ENCODE measurements around the gene LIPH. TPM values are rescaled to one million over a fixed set of nuclear protein-coding genes. Genes with fewer than 3 reads are reported as not detected.

Gene LIPH
- total RNA-seq, 1 donor from 2014 or later, result not detected

- no peaks in the 10 kb centered on the region for H3K4me1 Mint-ChIP-seq
- no peak for TF ChIP-seq EZH2phosphoT487 (IDR thresholded peaks at IDR 0.05)
- no peak for TF ChIP-seq EZH2 (IDR thresholded peaks at IDR 0.05)
- no peak for TF ChIP-seq CTCF (IDR thresholded peaks at IDR 0.05)
- Histone ChIP-seq H3K9ac (no peak overlapping the region), H3K4me3 (no peak overlapping the region), H3K79me2 (ENCODE audit: low read depth) (no peaks in the 10 kb centered on the region), H3K4me1 (no peaks in the 10 kb centered on the region), H3F3A (ENCODE audit: low read depth) (no peaks in the 10 kb centered on the region), H3K27me3 (peaks cover 14% of the 10 kb centered on the region), H3K27ac (no peak overlapping the region), H4K20me1 (ENCODE audit: low read depth) (no peaks in the 10 kb centered on the region), H2AFZ (replicated peaks) (no peak overlapping the region), H3K9me3 (ENCODE audit: low read depth) (no peaks in the 10 kb centered on the region), H3K36me3 (no peaks in the 10 kb centered on the region), H3K4me2 (no peak overlapping the region)
- no peak overlapping the region for H3K4me3 Mint-ChIP-seq
- no peaks in the 10 kb centered on the region for H3K9me3 Mint-ChIP-seq
- peaks cover 7% of the 10 kb centered on the region for H3K27me3 Mint-ChIP-seq (ENCODE audit: insufficient read depth, low read depth)
- H3K36me3 Mint-ChIP-seq, result no peaks in the 10 kb centered on the region
- H3K27ac Mint-ChIP-seq, result no peak overlapping the region
- DNase-seq (ENCODE audit: low spot score), result no peak
Observed at GRCh38 chr3:185526349-185526951, 25.9 kb downstream of the LIPH start.

GRCh38 chr3:185521349-185522138 is 30.8 kb downstream of the LIPH start:
- Histone ChIP-seq H3K27ac (no peak overlapping the region), H4K20me1 (ENCODE audit: low read depth) (no peaks in the 10 kb centered on the region), H3K36me3 (no peaks in the 10 kb centered on the region), H2AFZ (replicated peaks) (no peak overlapping the region), H3K9me3 (ENCODE audit: low read depth) (no peaks in the 10 kb centered on the region), H3K4me1 (no peaks in the 10 kb centered on the region), H3K4me3 (no peak overlapping the region), H3K9ac (no peak overlapping the region), H3K4me2 (no peak overlapping the region), H3K79me2 (ENCODE audit: low read depth) (no peaks in the 10 kb centered on the region), H3K27me3 (peaks cover 15% of the 10 kb centered on the region), H3F3A (ENCODE audit: low read depth) (no peaks in the 10 kb centered on the region)
- peaks cover 2% of the 10 kb centered on the region for H3K27me3 Mint-ChIP-seq (ENCODE audit: insufficient read depth, low read depth)
- H3K36me3 Mint-ChIP-seq, result no peaks in the 10 kb centered on the region
- no peaks in the 10 kb centered on the region for H3K9me3 Mint-ChIP-seq
- H3K4me3 Mint-ChIP-seq, result no peak overlapping the region
- no peaks in the 10 kb centered on the region for H3K4me1 Mint-ChIP-seq
- DNase-seq (ENCODE audit: low spot score), result no peak
- no peak overlapping the region for H3K27ac Mint-ChIP-seq
- TF ChIP-seq EZH2 (IDR thresholded peaks at IDR 0.05), result no peak
- no peak for TF ChIP-seq CTCF (IDR thresholded peaks at IDR 0.05)
- TF ChIP-seq EZH2phosphoT487 (IDR thresholded peaks at IDR 0.05), result no peak

GRCh38 chr3:185519021-185519420 is 33.4 kb downstream of the LIPH start:
- TF ChIP-seq EZH2phosphoT487 (IDR thresholded peaks at IDR 0.05) (no peak), EZH2 (IDR thresholded peaks at IDR 0.05) (no peak), CTCF (IDR thresholded peaks at IDR 0.05) (no peak)
- DNase-seq (ENCODE audit: low spot score), result no peak
- no peaks in the 10 kb centered on the region for H3K36me3 Mint-ChIP-seq

More at GRCh38 chr3:185519021-185519420, 33.4 kb downstream of the LIPH start:
- no peak overlapping the region for H2AFZ ChIP-seq (replicated peaks)
- no peak overlapping the region for H3K4me2 ChIP-seq
- H3F3A ChIP-seq (ENCODE audit: low read depth), result no peaks in the 10 kb centered on the region
- no peaks in the 10 kb centered on the region for H3K4me1 Mint-ChIP-seq
- no peaks in the 10 kb centered on the region for H3K9me3 ChIP-seq (ENCODE audit: low read depth)
- no peak overlapping the region for H3K4me3 Mint-ChIP-seq
- H3K4me1 ChIP-seq, result no peaks in the 10 kb centered on the region
- H3K36me3 ChIP-seq, result no peaks in the 10 kb centered on the region
- no peaks in the 10 kb centered on the region for H3K9me3 Mint-ChIP-seq
- H3K27ac Mint-ChIP-seq, result no peak overlapping the region
- H3K27me3 Mint-ChIP-seq (ENCODE audit: insufficient read depth, low read depth), result peaks cover 5% of the 10 kb centered on the region
- no peak overlapping the region for H3K9ac ChIP-seq
- no peak overlapping the region for H3K27ac ChIP-seq
- no peaks in the 10 kb centered on the region for H3K79me2 ChIP-seq (ENCODE audit: low read depth)
- no peaks in the 10 kb centered on the region for H4K20me1 ChIP-seq (ENCODE audit: low read depth)
- no peak overlapping the region for H3K4me3 ChIP-seq
- peaks cover 20% of the 10 kb centered on the region for H3K27me3 ChIP-seq
